Skin epidermis (tissue), 12 donors: Measurements from ENCODE around the gene GUCY1B1.
A peak's percentile ranks its signal among the peaks of the same experiment; 100 is the strongest.

Source experiments
- H3K27ac ChIP-seq, 21 experiments: fragments of 200-600 bp; sonication (generic) in 11 of 21; one replicate each; pipeline ENCODE4 v1.5.0; 2020; ENCODE audit warnings: mild to moderate bottlenecking in 3 of 21, inconsistent platforms in 2 of 21, moderate library complexity in 2 of 21
- H3K4me3 ChIP-seq, 7 experiments: fragments of 200-600 bp; sonication (generic) in 2 of 7; one replicate each; pipeline ENCODE4 v1.5.0; 2020; ENCODE audit warnings: inconsistent platforms in 2 of 7, mild to moderate bottlenecking in 2 of 7, moderate library complexity in 1 of 7

The GUCY1B1 gene

GRCh38 chr4:155759372-155760252 is 791 bp downstream of the GUCY1B1 start:
- H3K27ac ChIP-seq, result peak overlapping the region in 20 of 21 experiments; percentile 9 to 86 (median 71)
- H3K4me3 ChIP-seq, result peak overlapping the region; percentile 44 to 69 (median 54)

- no peak overlapping the region for H3K27ac ChIP-seq
Observed at GRCh38 chr4:155761047-155761446, 2.2 kb downstream of the GUCY1B1 start.

DNA sequence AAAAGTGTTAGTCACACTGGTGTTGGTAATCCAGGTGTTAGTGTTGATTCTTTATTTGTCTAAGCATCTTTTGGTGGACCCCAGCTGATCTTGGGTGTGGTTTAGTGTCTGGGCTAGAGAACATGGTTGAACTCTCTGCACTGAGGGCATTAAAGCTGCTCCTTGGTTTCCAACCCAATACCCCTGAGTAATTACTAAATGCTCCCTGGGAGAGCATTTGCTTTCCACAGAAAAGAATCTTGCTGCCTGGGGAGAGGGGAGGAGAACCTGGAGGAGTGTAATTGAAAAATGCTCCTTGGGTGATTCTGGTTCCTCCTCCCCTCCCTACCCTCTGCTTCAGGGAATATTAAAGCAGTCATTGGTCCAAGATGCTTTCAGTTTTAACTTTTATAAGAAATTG is 3.1 kb downstream of the GUCY1B1 start:
- H3K27ac ChIP-seq, result peak overlapping the region in 2 of 21 experiments; percentile 2 to 31

More at GRCh38 chr4:155761047-155761446, 2.2 kb downstream of the GUCY1B1 start:
- H3K4me3 ChIP-seq, result no peak overlapping the region

DNA sequence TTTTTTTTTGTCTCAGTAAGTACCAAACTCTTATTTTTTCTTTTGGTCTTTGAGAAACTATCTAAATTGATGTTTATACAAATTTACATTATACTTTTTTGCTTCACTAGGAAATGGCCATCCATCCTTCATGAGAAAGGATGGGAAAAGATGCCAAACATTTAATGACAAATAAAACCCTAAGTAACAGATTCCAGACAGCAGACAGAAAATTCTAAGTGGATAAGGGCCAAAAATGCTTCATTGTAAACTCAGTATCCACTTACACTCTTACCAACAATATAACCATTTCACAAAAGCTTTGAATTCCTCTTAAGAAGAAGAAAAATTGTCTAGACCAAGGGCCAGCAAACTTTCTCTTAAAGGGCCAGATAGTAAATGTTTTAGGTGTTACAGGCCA is 3.5 kb downstream of the GUCY1B1 start:
- Histone ChIP-seq H3K27ac (no peak overlapping the region), H3K4me3 (no peak overlapping the region)

More for the DNA sequence above, 3.1 kb downstream of the GUCY1B1 start:
- H3K4me3 ChIP-seq, result no peak overlapping the region

DNA sequence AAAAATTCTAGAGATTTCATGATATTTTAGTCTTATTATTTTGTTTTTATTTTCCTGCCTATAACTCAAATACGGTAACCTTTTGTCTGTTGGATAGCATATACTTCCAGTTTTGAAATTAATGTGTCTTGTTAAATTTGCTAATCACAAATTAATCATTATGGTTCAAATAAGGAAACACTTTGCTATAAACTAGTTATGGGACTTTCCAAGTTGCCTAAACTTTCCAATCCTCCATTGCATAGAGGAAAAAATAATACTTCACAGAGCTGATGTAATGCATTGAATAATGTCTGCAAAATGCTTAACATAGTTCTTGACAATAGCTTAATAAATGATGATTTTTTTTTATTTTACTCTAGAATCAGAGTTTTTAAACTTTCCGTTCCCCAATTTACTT is 4.7 kb downstream of the GUCY1B1 start:
- no peak overlapping the region for H3K4me3 ChIP-seq
- no peak overlapping the region for H3K27ac ChIP-seq

GRCh38 chr4:155765149-155765548 is 6.3 kb downstream of the GUCY1B1 start:
- H3K4me3 ChIP-seq, result no peak overlapping the region
- no peak overlapping the region for H3K27ac ChIP-seq

GRCh38 chr4:155766622-155767021 is 7.8 kb downstream of the GUCY1B1 start:
- Histone ChIP-seq H3K27ac (no peak overlapping the region), H3K4me3 (no peak overlapping the region)

DNA sequence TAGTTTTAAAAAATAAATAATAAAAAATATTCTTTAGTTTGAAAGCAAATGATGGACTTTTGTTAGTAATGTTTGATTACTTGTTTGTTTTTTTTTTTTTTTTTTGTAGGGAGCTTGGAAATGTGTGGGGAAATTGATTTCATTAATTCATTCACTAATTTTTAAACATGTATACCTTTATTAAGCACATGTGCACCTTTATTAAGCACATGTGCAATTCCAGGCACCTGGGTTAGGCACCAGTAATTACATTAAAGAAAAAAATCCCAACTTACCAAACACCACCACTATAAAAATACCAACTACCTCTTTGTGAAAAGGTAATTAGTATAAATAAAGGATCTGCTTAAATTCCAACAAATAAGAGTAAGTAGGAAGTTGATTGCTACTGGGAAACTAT is 9.5 kb downstream of the GUCY1B1 start:
- H3K4me3 ChIP-seq, result no peak overlapping the region
- no peak overlapping the region for H3K27ac ChIP-seq

DNA sequence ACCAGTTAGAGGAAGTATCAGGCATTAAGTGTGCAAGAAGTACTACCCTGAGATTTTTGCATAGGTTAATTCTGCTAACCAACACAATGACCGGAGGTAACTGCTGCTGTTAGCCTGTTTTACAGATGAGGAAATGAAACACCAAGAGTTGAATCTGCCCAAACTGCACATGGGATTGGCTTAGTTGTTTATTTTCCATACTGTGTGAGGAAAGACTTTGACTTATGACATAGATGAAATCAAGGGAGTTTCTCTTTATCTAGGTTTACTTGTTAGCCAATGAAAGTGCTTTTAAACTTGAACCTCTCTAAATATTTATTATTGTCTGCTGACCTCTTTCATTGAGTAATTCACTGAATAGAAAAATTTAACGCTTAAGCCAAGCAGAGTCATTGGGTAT is 10.3 kb downstream of the GUCY1B1 start:
- H3K4me3 ChIP-seq, result no peak overlapping the region
- no peak overlapping the region for H3K27ac ChIP-seq

DNA sequence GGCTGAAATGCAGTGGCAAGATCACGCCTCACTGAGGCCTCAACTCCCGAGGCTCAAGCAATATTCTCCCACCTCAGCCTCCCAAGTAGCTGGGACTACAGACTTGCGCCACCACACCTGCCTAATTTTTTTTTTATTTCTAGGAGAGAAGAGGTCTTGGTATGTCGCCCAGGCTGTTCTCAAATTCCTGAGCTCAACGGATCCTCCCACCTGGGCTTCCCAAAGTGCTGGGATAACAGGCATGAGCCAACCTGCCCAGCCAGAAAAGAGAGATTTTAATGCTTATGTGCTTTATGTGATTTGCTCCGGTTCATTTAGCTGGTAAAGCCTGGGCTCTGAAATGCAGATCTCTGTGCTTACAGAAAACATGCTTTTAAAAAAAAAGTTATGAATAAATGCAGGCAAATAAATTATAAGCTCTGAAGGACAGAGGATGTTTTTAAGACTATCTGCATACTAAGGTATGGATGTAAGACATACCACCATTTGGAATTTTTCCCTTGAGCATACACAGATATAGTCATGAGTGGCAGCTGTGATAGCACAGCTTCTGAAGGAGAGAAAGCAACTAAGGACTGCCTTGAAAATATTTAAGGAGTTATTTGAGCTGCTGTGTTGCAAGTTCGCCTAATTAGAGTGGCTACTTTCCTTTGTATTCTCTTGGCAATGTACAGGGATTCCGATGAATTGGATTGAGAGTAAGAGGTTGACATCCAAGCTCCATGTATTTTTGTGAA is 13.8 kb downstream of the GUCY1B1 start:
- no peak overlapping the region for H3K27ac ChIP-seq
- H3K4me3 ChIP-seq, result no peak overlapping the region

GRCh38 chr4:155773196-155773800 is 14.5 kb downstream of the GUCY1B1 start:
- H3K27ac ChIP-seq, result no peak overlapping the region
- H3K4me3 ChIP-seq, result no peak overlapping the region

- Histone ChIP-seq H3K27ac (no peak overlapping the region), H3K4me3 (no peak overlapping the region)
Observed at GRCh38 chr4:155774033-155774432, 15.2 kb downstream of the GUCY1B1 start.

DNA sequence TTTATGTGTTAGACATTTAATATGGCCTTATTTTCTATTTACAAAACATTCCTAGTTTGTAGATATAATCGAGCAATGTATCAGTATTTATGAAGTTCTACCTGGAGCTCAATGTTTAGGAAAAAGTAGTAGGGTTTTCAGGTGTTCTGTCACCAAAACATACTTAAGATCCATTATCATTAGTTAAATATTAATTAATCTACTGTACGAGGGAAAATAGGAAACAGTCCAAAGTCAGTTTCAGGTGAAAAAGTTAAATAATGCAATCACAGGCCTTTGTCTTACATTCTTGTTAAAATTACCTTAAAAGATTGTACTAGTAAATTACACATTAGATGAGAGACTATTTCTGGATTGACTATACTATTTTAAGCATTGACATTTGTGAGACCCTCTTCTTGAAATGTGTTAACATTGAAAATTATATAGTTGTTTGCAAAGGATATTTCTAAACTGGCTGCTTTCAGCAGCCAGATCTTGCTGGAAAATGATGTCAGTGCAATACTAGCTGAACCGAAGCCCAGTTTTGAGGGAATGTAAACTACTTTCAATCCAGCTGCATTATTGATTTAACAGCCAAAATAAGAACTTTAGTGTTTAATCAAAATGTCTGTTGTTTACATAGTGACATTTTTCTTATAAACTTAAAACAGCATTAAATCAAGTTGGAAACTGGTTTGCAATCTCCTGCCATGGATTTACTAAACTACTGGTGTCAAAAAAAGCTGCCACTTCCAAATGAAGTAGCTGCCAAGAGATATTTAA is 19.3 kb downstream of the GUCY1B1 start:
- Histone ChIP-seq H3K4me3 (no peak overlapping the region), H3K27ac (no peak overlapping the region)

GRCh38 chr4:155780775-155781174 is 22.0 kb downstream of the GUCY1B1 start:
- Histone ChIP-seq H3K27ac (no peak overlapping the region), H3K4me3 (no peak overlapping the region)

- no peak overlapping the region for H3K27ac ChIP-seq
- H3K4me3 ChIP-seq, result no peak overlapping the region
Observed at GRCh38 chr4:155781249-155781831, 22.5 kb downstream of the GUCY1B1 start.

GRCh38 chr4:155784637-155785036 is 25.8 kb downstream of the GUCY1B1 start:
- no peak overlapping the region for H3K27ac ChIP-seq
- H3K4me3 ChIP-seq, result no peak overlapping the region

DNA sequence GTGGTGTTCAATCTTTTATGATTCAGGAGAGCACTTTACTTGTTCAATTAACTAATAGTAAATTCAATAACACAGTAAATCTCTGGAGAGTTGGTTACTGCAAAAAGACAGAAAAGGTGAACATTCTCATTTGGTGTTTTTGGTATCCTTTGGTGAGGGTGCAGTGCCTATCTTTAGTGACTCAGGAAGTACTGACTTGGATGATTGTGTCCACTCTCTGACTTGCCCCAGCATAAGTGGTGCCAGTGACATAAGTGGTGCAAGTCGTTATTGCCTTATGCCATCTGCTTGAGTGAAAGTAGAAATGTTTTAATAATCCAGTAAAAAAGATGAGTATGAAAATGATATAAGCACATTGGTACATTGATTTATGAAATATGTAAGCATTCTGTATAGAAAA is 27.0 kb downstream of the GUCY1B1 start:
- no peak overlapping the region for H3K4me3 ChIP-seq

GRCh38 chr4:155787113-155787710 is 28.4 kb downstream of the GUCY1B1 start:
- H3K4me3 ChIP-seq, result no peak overlapping the region
- no peak overlapping the region for H3K27ac ChIP-seq

More for the DNA sequence above, 27.0 kb downstream of the GUCY1B1 start:
- no peak overlapping the region for H3K27ac ChIP-seq

DNA sequence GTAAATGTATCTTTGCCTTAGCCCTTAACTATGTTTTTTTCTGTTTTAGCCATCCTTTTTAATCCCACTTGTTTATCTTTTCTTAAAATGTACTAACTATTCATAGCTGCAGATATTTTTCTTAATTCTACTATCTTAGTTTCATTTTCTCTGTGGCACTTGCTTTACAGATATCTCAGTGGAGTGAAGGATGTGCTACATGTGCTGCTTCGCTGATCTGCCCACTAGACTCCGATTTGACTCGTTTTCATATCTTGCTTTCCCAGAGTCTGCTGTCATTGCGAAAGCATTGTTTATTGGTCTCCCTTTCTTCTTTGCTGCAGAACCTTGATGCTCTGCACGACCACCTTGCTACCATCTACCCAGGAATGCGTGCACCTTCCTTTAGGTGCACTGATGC is 30.6 kb downstream of the GUCY1B1 start:
- H3K4me3 ChIP-seq, result no peak overlapping the region
- no peak overlapping the region for H3K27ac ChIP-seq
